ENCODE results near the gene CCR5. TPM values are rescaled to one million over a fixed set of nuclear protein-coding genes. Genes with fewer than 3 reads are reported as not detected.
A peak's percentile ranks its signal among the peaks of the same experiment; 100 is the strongest.

The CCR5 gene
- polyA plus RNA-seq, 3 donors, result 1.2 to 3.6 (median 3.1) TPM

DNA sequence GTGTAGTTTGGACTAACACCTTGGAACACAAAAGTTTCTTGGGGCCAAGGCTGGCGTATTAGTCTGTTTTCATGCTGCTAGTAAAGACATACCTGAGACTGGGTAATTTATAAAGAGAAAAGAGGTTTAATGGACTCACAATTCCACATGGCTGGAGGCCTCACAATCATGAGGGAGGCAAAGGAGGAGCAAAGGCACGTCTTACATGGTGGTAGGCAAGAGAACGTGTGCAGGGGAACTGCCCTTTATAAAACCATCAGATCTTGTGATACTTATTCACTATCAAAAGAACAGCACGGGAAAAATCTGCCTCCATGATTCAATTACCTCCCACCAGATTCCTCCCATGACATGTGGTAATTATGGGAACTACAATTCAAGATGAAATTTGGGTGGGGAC lies 26.3 kb upstream of the CCR5 start:
- H3K27ac Mint-ChIP-seq, result no peak overlapping the region
- Histone ChIP-seq H3K36me3 (replicated peaks in 1 of 2; ENCODE audit: control insufficient read depth in 1 of 2, insufficient read depth in 2 of 2, low read length in 2 of 2) (no peaks in the 10 kb centered on the region), H2AFZ (ENCODE audit: insufficient read depth, low read depth, low read length, poor library complexity, severe bottlenecking) (no peak overlapping the region), H3K4me2 (replicated peaks; ENCODE audit: extremely low read depth, low read length, poor library complexity, severe bottlenecking) (no peak overlapping the region), H3K27me3 (ENCODE audit: control insufficient read depth in 2 of 2, insufficient read depth in 2 of 2, low read length in 2 of 2) (no peaks in the 10 kb centered on the region), H3K4me3 (replicated peaks in 1 of 3; ENCODE audit: low read depth in 2 of 3, low read length in 3 of 3) (no peak overlapping the region), H4K20me1 (ENCODE audit: insufficient read depth, low read length) (no peaks in the 10 kb centered on the region), H3K4me1 (ENCODE audit: control insufficient read depth in 1 of 2, insufficient read depth in 2 of 2, low read length in 2 of 2) (peaks cover 10 to 11% of the 10 kb centered on the region in 2 donors), H3K9me3 (replicated peaks in 1 of 2; ENCODE audit: control insufficient read depth in 1 of 2, insufficient read depth in 1 of 2, low read length in 2 of 2) (peaks cover 8 to 9% of the 10 kb centered on the region in 2 donors), H3K79me2 (ENCODE audit: insufficient read depth, low read length) (no peaks in the 10 kb centered on the region), H3K9ac (ENCODE audit: insufficient read depth, low read length, poor library complexity, severe bottlenecking) (no peak overlapping the region), H3K27ac (ENCODE audit: low read depth in 1 of 2, low read length in 2 of 2) (no peak overlapping the region)
- peaks cover 0 to 6% of the 10 kb centered on the region in 2 donors for H3K36me3 Mint-ChIP-seq
- H3K4me3 Mint-ChIP-seq, result no peak overlapping the region
- intact Hi-C loops (cut with micrococcal nuclease), result no loop called here
- H3K4me1 Mint-ChIP-seq, result peaks cover 11% of the 10 kb centered on the region
- peaks cover 0 to 3% (median 0%) of the 10 kb centered on the region in 3 donors for H3K27me3 Mint-ChIP-seq (ENCODE audit: low read depth in 3 of 3)
- peaks cover 5 to 12% (median 12%) of the 10 kb centered on the region in 7 donors for H3K9me3 Mint-ChIP-seq
- DNase-seq, result no peak
- 100% methylated on average over 1 of the region's 4 CpGs for WGBS (ENCODE audit: insufficient coverage)
- TF ChIP-seq, protein P1, sequence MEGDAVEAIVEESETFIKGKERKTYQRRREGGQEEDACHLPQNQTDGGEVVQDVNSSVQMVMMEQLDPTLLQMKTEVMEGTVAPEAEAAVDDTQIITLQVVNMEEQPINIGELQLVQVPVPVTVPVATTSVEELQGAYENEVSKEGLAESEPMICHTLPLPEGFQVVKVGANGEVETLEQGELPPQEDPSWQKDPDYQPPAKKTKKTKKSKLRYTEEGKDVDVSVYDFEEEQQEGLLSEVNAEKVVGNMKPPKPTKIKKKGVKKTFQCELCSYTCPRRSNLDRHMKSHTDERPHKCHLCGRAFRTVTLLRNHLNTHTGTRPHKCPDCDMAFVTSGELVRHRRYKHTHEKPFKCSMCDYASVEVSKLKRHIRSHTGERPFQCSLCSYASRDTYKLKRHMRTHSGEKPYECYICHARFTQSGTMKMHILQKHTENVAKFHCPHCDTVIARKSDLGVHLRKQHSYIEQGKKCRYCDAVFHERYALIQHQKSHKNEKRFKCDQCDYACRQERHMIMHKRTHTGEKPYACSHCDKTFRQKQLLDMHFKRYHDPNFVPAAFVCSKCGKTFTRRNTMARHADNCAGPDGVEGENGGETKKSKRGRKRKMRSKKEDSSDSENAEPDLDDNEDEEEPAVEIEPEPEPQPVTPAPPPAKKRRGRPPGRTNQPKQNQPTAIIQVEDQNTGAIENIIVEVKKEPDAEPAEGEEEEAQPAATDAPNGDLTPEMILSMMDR (IDR thresholded peaks at IDR 0.05), result no peak

DNA sequence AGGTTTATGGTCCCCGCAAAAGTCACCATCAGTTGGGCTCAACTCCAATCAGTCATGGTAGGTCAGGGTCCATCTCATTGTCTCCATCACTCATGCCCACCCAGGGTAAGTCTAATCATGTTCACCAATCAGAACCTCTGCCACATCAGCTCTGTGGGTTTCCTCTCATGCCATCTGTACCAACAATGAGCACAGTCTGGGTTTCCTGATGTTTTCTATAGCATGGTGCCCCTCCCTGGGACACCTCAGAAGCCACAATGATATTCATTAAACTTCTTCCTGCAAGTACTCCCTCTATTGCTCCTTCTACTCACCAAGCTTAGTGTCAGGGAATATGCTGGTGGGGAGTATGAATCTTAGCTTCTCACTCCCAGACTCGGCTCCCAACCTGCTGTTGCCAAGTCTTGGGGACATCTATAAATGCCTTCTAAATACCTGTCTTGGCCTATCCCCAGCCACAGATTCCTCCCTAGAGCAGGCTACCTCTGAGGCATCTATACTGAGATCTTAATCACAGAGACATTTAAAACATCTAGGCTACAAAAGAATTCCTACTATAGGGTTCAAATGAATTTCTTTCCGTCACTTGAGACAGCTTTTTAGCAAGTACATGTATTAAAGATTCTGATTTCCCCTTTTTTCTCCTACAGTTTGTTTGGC lies 21.8 kb upstream of the CCR5 start:
- intact Hi-C loops (cut with micrococcal nuclease), result no loop called here
- no CpG with 5 or more reads among the region's 3 CpGs for WGBS (ENCODE audit: insufficient coverage)
- peak overlapping the region in 5 of 7 donors; percentile 30 to 86 (median 75) for H3K27ac Mint-ChIP-seq
- H3K4me3 Mint-ChIP-seq, result no peak overlapping the region
- H3K9me3 Mint-ChIP-seq, result peaks cover 0 to 5% (median 0%) of the 10 kb centered on the region in 7 donors
- peaks cover 0 to 5% (median 0%) of the 10 kb centered on the region in 3 donors for H3K27me3 Mint-ChIP-seq (ENCODE audit: low read depth in 3 of 3)
- peaks cover 52% of the 10 kb centered on the region for H3K4me1 Mint-ChIP-seq
- H3K36me3 Mint-ChIP-seq, result no peaks in the 10 kb centered on the region
- H3K9me3 ChIP-seq (replicated peaks in 1 of 2; ENCODE audit: control insufficient read depth in 1 of 2, insufficient read depth in 1 of 2, low read length in 2 of 2), result peaks cover 0 to 3% of the 10 kb centered on the region in 2 donors
- H2AFZ ChIP-seq (ENCODE audit: insufficient read depth, low read depth, low read length, poor library complexity, severe bottlenecking), result peak overlapping the region; percentile 1
- no peak for DNase-seq
- no peaks in the 10 kb centered on the region for H4K20me1 ChIP-seq (ENCODE audit: insufficient read depth, low read length)
- H3K27ac ChIP-seq (ENCODE audit: low read depth in 1 of 2, low read length in 2 of 2), result peak overlapping the region in 1 of 2 donors; percentile 62
- no peak overlapping the region for H3K4me3 ChIP-seq (replicated peaks in 1 of 3; ENCODE audit: low read depth in 2 of 3, low read length in 3 of 3)
- TF ChIP-seq, protein P1 (IDR thresholded peaks at IDR 0.05), result no peak
- H3K4me1 ChIP-seq (ENCODE audit: control insufficient read depth in 1 of 2, insufficient read depth in 2 of 2, low read length in 2 of 2), result peaks cover 49 to 55% of the 10 kb centered on the region in 2 donors
- H3K4me2 ChIP-seq (replicated peaks; ENCODE audit: extremely low read depth, low read length, poor library complexity, severe bottlenecking), result no peak overlapping the region
- peaks cover 17% of the 10 kb centered on the region for H3K79me2 ChIP-seq (ENCODE audit: insufficient read depth, low read length)
- H3K27me3 ChIP-seq (ENCODE audit: control insufficient read depth in 2 of 2, insufficient read depth in 2 of 2, low read length in 2 of 2), result no peaks in the 10 kb centered on the region
- H3K9ac ChIP-seq (ENCODE audit: insufficient read depth, low read length, poor library complexity, severe bottlenecking), result no peak overlapping the region
- H3K36me3 ChIP-seq (replicated peaks in 1 of 2; ENCODE audit: control insufficient read depth in 1 of 2, insufficient read depth in 2 of 2, low read length in 2 of 2), result no peaks in the 10 kb centered on the region

Measured in CD14-positive monocyte (primary cell).